Keratinocyte (primary cell): ENCODE data around the gene ST8SIA1. TPM values are rescaled to one million over a fixed set of nuclear protein-coding genes. Genes with fewer than 3 reads are reported as not detected.
"Not testable (repeated sequence)": the region's sequence is repeated elsewhere in the genome, so short reads cannot be mapped to it uniquely, and the experiment has no call there.

Experiments used
- DNase-seq: peaks from one replicate; pipeline ENCODE4 v3.0.0-alpha.2; 2011; ENCODE audit warnings: low read depth, missing footprints, low spot score
- FAIRE-seq: peaks from 2 replicates; lab custom pipeline; 2011; peaks lifted over from hg19 to GRCh38; lab: Jason Lieb, UNC
- H2AFZ ChIP-seq: 2 replicates; pipeline ENCODE4 v1.6.0; 2012; ENCODE audit warnings: low read length, control low read depth, inconsistent platforms; ENCODE audit not compliant: control insufficient read depth
- H3K27ac ChIP-seq: 2 replicates; pipeline ENCODE4 v1.5.1; 2011; ENCODE audit warnings: low read length; ENCODE audit not compliant: control insufficient read depth, insufficient read depth
- H3K27me3 ChIP-seq: 3 replicates; pipeline ENCODE4 v1.6.0; 2011; ENCODE audit warnings: low read length; ENCODE audit not compliant: control insufficient read depth, insufficient read depth; ENCODE audit errors: extremely low read depth
- H3K36me3 ChIP-seq, 2 experiments: 2 replicates in 1 of 2; 3 replicates in 1 of 2; pipeline ENCODE4 v1.5.1; 2011; ENCODE audit warnings: low read length in 2 of 2, mild to moderate bottlenecking in 1 of 2; ENCODE audit not compliant: control insufficient read depth in 2 of 2, insufficient read depth in 2 of 2; ENCODE audit errors: extremely low read depth in 1 of 2
- H3K4me1 ChIP-seq: 3 replicates; pipeline ENCODE4 v1.5.1; 2011; ENCODE audit warnings: low read length; ENCODE audit not compliant: control insufficient read depth, insufficient read depth; ENCODE audit errors: extremely low read depth
- H3K4me2 ChIP-seq: 3 replicates; pipeline ENCODE4 v1.6.0; 2011; ENCODE audit warnings: low read depth, low read length; ENCODE audit not compliant: control insufficient read depth, insufficient read depth; ENCODE audit errors: extremely low read depth
- H3K4me3 ChIP-seq, 3 experiments: fragments of 200-600 bp in 1 of 3; sonication (generic) in 1 of 3; 2 replicates in 2 of 3; 3 replicates in 1 of 3; pipeline ENCODE4 v1.5.1; 2011 to 2016; ENCODE audit warnings: low read length in 3 of 3, mild to moderate bottlenecking in 3 of 3, control low read depth in 2 of 3, inconsistent platforms in 1 of 3, low read depth in 1 of 3, mixed read lengths in 1 of 3, mixed run types in 1 of 3, moderate library complexity in 1 of 3; ENCODE audit not compliant: control insufficient read depth in 2 of 3, insufficient read depth in 2 of 3; ENCODE audit errors: extremely low read depth in 1 of 3
- H3K79me2 ChIP-seq: 2 replicates; pipeline ENCODE4 v1.6.0; 2012; ENCODE audit warnings: low read length; ENCODE audit not compliant: control insufficient read depth, insufficient read depth
- H3K9ac ChIP-seq: 3 replicates; pipeline ENCODE4 v1.6.0; 2011; ENCODE audit warnings: low read length; ENCODE audit not compliant: control insufficient read depth, insufficient read depth; ENCODE audit errors: extremely low read depth
- H3K9me1 ChIP-seq: 3 replicates; pipeline ENCODE4 v1.6.0; 2011; ENCODE audit warnings: low read length; ENCODE audit not compliant: control insufficient read depth, insufficient read depth; ENCODE audit errors: extremely low read depth
- H3K9me3 ChIP-seq: 2 replicates; pipeline ENCODE4 v1.5.1; 2012; ENCODE audit warnings: low read depth, low read length; ENCODE audit not compliant: control insufficient read depth
- H4K20me1 ChIP-seq: 3 replicates; pipeline ENCODE4 v1.6.0; 2011; ENCODE audit warnings: low read length; ENCODE audit not compliant: control insufficient read depth, insufficient read depth; ENCODE audit errors: extremely low read depth
- EZH2 ChIP-seq: IDR thresholded peaks from one replicate; pipeline ENCODE4 v1.6.1; 2012; ENCODE audit warnings: inconsistent platforms, mild to moderate bottlenecking, low read length, moderate library complexity
- dilution Hi-C: fragments of 300-500 bp; cut with MboI; formaldehyde crosslinking; loops from one replicate; pipeline ENCODE4 v1.7.0; 2020; ENCODE audit warnings: low sequenced_read_pairs; ENCODE audit not compliant: extremely low pct_ligation_motif_present
- polyA plus RNA-seq, 5 experiments: library from polyadenylated mRNA; depleted of rRNA in 3 of 5; stranded (reverse) in 3 of 5; stranded (forward) in 1 of 5; unstranded in 1 of 5; fragments of >200 nt; gene quantifications; 1 replicate in 1 of 5; 2 replicates in 3 of 5; 3 replicates in 1 of 5; pipeline versions ENCODE4 v1.2.1 to v1.2.3, GENCODE V29; 2011 to 2012; ENCODE audit warnings: missing spikeins in 2 of 5, low read depth in 1 of 5, low replicate concordance in 1 of 5
- TF ChIP-seq, protein P1 (sequence below), 3 experiments: IDR thresholded peaks in 1 of 3; conservative IDR thresholded peaks in 1 of 3; optimal IDR thresholded peaks in 1 of 3; 2 replicates in 2 of 3; 3 replicates in 1 of 3; pipeline versions ENCODE3 to v1.5.1; 2011; ENCODE audit warnings: low read length in 3 of 3, mild to moderate bottlenecking in 3 of 3, moderate library complexity in 2 of 3, control low read depth in 1 of 3, inconsistent platforms in 1 of 3; ENCODE audit not compliant: insufficient read depth in 2 of 3; ENCODE audit errors: extremely low read depth in 1 of 3

Gene ST8SIA1
- polyA plus RNA-seq, 1 donor (not counting 4 experiments of a cell fraction or from before 2014, with no cell fraction given) = 0.50 TPM

DNA sequence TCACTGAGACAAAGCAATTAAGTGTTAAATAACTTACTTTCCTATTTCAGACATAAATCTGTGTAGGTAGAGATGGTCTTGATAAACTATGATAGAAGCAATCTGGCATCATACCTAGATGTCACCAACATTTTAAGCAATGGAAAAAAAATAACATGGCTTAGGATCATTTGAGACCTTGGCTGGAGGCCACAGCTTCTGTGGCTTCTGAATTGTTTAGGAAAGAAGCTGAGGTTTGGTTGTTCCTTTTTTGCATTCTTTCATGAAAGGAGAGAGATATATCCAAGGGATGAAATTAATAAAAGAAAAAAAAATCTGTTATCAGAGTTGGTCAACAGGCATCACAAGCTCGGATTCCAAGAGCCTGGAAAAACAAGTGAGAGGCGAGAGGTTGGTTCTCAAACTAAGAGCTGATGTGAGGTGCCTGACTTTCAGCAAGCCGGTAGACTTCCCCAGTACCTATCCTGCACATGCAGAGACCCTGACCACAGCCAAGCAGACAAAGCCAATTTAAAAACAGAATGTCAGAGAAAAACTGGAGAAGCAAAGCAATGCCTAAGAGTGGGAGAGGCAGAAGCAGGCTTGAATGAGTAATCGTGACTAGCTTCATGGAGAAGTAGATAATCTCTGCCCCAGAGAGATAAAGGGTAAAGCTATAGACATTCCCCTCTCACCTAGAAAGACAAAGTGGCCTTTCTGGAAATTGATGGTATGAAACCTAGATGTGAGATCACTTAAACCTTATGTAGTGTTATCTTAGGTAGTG, 43.4 kb upstream of the ST8SIA1 start:
- H4K20me1 ChIP-seq = no peaks in the 10 kb centered on the region
- no peak overlapping the region for H3K4me3 ChIP-seq
- DNase-seq = no peak
- H3K9ac ChIP-seq = no peak overlapping the region
- H3K79me2 ChIP-seq = no peaks in the 10 kb centered on the region
- H3K4me1 ChIP-seq = no peaks in the 10 kb centered on the region
- no peaks in the 10 kb centered on the region for H3K27me3 ChIP-seq
- no peak overlapping the region for H2AFZ ChIP-seq
- no peak overlapping the region for H3K4me2 ChIP-seq
- no peaks in the 10 kb centered on the region for H3K36me3 ChIP-seq
- dilution Hi-C loops = no loop called here
- H3K27ac ChIP-seq = no peak overlapping the region
- FAIRE-seq = no peak
- H3K9me1 ChIP-seq = no peaks in the 10 kb centered on the region
- H3K9me3 ChIP-seq = no peaks in the 10 kb centered on the region
- TF ChIP-seq, protein P1, sequence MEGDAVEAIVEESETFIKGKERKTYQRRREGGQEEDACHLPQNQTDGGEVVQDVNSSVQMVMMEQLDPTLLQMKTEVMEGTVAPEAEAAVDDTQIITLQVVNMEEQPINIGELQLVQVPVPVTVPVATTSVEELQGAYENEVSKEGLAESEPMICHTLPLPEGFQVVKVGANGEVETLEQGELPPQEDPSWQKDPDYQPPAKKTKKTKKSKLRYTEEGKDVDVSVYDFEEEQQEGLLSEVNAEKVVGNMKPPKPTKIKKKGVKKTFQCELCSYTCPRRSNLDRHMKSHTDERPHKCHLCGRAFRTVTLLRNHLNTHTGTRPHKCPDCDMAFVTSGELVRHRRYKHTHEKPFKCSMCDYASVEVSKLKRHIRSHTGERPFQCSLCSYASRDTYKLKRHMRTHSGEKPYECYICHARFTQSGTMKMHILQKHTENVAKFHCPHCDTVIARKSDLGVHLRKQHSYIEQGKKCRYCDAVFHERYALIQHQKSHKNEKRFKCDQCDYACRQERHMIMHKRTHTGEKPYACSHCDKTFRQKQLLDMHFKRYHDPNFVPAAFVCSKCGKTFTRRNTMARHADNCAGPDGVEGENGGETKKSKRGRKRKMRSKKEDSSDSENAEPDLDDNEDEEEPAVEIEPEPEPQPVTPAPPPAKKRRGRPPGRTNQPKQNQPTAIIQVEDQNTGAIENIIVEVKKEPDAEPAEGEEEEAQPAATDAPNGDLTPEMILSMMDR (optimal IDR thresholded peaks at IDR 0.05 in 1 of 3, IDR thresholded peaks at IDR 0.05 in 1 of 3, conservative IDR thresholded peaks at IDR 0.05 in 1 of 3; ENCODE audit: extremely low read depth in 1 of 3, insufficient read depth in 2 of 3, low read length in 3 of 3) = no peak
- TF ChIP-seq EZH2 = no peak

- H3K27ac ChIP-seq, dilution Hi-C loops, DNase-seq, H3K36me3 ChIP-seq, H3K4me1 ChIP-seq, H3K4me2 ChIP-seq, H4K20me1 ChIP-seq, H3K27me3 ChIP-seq, H3K4me3 ChIP-seq, FAIRE-seq, H3K9ac ChIP-seq, H3K9me1 ChIP-seq, H3K9me3 ChIP-seq, H3K79me2 ChIP-seq, H2AFZ ChIP-seq: not testable (repeated sequence)
These were observed 42.2 kb upstream of the ST8SIA1 start for GRCh38 chr12:22376596-22377150.
